WI38 (cell line): ENCODE results near the gene ATXN7L1.

Experiments
- H3K4me3 ChIP-seq: 2 replicates; pipeline ENCODE4 v1.5.1; 2011; ENCODE audit warnings: low read depth, mild to moderate bottlenecking, control low read depth, low read length
- TF ChIP-seq, protein P1 (sequence below): IDR thresholded peaks from 2 replicates; pipeline ENCODE4 v1.5.1; 2012; ENCODE audit warnings: low read depth, mild to moderate bottlenecking, control low read depth, low read length

Gene ATXN7L1, protein sequence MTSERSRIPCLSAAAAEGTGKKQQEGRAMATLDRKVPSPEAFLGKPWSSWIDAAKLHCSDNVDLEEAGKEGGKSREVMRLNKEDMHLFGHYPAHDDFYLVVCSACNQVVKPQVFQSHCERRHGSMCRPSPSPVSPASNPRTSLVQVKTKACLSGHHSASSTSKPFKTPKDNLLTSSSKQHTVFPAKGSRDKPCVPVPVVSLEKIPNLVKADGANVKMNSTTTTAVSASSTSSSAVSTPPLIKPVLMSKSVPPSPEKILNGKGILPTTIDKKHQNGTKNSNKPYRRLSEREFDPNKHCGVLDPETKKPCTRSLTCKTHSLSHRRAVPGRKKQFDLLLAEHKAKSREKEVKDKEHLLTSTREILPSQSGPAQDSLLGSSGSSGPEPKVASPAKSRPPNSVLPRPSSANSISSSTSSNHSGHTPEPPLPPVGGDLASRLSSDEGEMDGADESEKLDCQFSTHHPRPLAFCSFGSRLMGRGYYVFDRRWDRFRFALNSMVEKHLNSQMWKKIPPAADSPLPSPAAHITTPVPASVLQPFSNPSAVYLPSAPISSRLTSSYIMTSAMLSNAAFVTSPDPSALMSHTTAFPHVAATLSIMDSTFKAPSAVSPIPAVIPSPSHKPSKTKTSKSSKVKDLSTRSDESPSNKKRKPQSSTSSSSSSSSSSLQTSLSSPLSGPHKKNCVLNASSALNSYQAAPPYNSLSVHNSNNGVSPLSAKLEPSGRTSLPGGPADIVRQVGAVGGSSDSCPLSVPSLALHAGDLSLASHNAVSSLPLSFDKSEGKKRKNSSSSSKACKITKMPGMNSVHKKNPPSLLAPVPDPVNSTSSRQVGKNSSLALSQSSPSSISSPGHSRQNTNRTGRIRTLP

DNA sequence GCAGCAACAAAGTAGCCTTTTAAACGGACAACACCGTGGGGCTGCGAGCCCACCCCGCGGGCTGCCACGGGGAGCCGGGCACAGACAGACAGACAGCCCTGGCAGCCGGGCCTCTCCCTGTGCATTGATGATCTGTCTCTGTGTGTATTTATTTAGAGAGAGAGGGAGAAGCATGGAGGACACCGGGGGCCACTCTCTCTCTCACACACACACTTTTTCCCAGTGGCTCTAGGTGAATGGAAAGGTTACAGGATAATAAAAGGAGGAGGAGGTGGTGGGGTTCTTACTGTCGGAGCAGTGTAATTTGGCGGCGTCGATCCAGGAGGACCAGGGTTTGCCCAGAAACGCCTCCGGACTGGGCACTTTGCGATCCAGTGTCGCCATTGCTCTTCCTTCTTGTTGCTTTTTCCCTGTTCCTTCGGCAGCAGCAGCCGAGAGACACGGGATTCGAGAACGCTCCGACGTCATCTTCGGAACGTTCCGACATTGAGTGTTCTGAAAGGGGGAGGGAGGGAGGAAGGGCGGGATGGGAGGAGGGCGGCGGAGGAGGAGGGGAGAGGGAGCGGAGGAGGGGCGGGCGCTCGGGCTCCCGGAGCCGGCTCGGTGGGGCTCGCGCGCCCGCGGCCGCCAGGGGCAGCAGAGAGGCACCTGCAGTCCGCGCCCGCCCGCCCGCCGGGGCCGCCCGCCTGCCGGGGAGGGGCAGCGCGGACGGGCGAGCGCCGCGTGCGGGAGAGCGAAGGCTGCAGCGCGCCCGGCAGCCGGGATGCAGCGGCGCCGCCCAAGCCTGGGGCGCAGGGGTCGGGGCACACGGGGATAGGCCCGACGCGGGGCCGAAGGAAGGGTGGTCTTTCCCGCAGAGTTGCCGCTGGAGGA is at the start of gene ATXN7L1:
Gene ATXN7L1 (minus strand): TSS at position 509 of the 873 bp plus-strand sequence. CDS start 41 bp downstream, at position 468.
- TF ChIP-seq, protein P1, sequence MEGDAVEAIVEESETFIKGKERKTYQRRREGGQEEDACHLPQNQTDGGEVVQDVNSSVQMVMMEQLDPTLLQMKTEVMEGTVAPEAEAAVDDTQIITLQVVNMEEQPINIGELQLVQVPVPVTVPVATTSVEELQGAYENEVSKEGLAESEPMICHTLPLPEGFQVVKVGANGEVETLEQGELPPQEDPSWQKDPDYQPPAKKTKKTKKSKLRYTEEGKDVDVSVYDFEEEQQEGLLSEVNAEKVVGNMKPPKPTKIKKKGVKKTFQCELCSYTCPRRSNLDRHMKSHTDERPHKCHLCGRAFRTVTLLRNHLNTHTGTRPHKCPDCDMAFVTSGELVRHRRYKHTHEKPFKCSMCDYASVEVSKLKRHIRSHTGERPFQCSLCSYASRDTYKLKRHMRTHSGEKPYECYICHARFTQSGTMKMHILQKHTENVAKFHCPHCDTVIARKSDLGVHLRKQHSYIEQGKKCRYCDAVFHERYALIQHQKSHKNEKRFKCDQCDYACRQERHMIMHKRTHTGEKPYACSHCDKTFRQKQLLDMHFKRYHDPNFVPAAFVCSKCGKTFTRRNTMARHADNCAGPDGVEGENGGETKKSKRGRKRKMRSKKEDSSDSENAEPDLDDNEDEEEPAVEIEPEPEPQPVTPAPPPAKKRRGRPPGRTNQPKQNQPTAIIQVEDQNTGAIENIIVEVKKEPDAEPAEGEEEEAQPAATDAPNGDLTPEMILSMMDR = 0 out of 2 replicates have a peak, but pooled peaks have one; percentile 17

DNA sequence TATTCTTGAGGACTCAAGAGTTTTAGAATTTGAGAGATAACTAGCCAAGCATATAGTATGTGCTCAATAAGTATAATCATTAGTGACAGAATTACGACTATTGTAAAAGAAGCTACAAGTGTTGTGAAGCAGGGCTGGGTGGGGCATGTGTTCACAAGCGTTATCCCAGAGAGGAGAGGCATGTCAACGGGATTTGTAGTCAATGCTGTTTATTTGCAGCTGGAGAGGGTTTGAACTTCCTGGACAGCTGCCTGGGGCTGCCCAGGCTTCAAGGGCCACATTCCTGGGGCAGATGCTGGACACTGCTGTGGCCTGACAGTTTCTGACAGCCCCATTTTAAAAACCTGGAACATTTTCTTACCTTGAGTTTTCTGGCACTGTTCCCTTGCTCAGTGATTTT is 49.7 kb upstream of the ATXN7L1 start:
- no peak overlapping the region for H3K4me3 ChIP-seq
- TF ChIP-seq, protein P1 = no peak

More for the DNA sequence above, at the start of gene ATXN7L1:
- peak within 1 kb of the TSS; percentile 84 for H3K4me3 ChIP-seq

DNA sequence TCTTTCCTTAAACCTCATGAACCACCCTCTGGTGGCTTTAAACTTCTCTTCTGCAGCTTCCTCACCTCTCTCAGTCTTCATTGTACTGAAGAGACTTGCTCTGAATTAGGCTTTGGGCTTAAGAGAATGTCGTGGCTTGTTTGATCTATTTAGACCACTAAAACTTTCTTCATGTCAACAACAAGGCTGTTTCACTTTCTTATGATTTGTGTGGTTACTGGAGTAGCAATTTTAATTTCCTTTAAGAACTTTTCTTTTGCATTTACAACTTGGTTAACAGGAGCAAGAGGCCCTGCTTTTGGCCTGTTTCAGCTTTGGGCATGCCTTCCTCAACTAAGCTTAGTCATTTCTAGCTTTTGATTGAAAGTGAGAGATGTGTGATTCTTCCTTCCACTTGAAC is 48.5 kb upstream of the ATXN7L1 start:
- TF ChIP-seq, protein P1 = no peak
- H3K4me3 ChIP-seq = no peak overlapping the region

DNA sequence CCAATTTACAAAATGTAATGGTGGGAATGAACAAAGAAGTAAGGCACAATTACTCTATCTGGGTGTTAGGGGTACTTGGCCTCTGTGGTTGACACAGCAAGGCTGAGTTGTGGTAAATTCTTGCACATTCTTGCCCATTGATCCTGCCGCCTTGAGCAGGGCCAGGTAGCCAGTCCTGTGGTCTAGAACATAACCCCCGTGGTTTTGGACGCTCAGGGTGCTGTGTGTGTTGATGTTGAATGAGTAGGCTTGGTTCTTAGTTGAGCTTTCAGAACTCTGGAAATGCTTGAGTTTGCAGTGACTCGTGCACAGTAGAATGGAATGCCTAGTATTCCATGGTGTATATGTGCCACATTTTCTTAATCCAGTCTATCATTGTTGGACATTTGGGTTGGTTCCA is 44.4 kb upstream of the ATXN7L1 start:
- H3K4me3 ChIP-seq = no peak overlapping the region
- TF ChIP-seq, protein P1 = no peak

DNA sequence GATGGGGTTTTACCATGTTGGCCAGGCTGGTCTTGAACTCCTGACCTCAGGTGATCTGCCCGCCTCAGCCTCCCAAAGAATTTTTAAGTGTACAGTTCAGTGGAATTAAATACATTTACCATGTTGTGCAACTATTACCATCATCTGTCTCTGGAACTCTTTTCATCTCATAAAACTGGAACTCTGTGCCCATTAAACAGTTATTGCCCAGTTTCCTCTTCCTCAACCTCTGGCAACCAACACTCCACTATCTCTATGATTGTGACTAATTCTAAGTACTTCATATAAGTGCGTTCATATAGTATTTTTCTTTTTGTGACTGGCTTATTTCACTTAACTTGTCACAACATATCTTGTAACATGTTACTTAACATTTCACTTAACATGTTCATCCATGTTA is 41.3 kb upstream of the ATXN7L1 start:
- TF ChIP-seq, protein P1 = no peak
- H3K4me3 ChIP-seq = no peak overlapping the region

DNA sequence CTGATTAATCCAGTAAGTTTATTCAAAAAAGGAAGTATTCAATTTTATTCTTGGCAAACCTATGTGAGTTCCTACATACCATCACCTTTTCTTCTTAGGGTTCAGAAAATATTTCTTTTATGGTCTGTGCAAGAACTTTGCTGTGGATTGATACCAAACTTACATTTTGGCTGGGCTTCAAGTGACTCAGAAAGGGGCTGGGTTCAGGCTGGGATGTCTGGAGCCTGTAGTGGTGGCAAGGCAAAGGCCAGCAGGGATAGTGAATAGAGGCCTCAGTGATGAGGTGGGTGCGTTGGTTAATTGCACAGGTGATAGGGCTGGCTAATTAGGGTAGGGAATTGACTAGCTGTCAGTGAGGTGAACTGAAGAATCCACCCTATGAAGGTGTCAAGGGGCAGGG is 40.2 kb upstream of the ATXN7L1 start:
- no peak overlapping the region for H3K4me3 ChIP-seq
- TF ChIP-seq, protein P1 = no peak
